HepG2 (cell line): Measurements from ENCODE around the gene SYT7.

Source experiments
- CTCF ChIP-seq: sonication (generic); formaldehyde crosslinking; IDR thresholded peaks from 2 replicates; pipeline ENCODE4 v1.5.0; 2020; ENCODE audit warnings: mild to moderate bottlenecking, missing genetic modification reagents, moderate library complexity
- GATAD2A ChIP-seq: IDR thresholded peaks from 2 replicates; pipeline ENCODE4 v1.6.1; 2016
- HIC2 ChIP-seq: sonication (generic); formaldehyde crosslinking; IDR thresholded peaks from 2 replicates; pipeline ENCODE4 v1.9.0; 2022; ENCODE audit warnings: low read depth, missing genetic modification reagents
- JUND ChIP-seq: sonication (generic); formaldehyde crosslinking; IDR thresholded peaks from 2 replicates; pipeline ENCODE4 v1.8.0; 2022; ENCODE audit warnings: mild to moderate bottlenecking, missing genetic modification reagents
- MIXL1 ChIP-seq: IDR thresholded peaks from 2 replicates; pipeline ENCODE4 v1.6.1; 2016
- NR1H2 ChIP-seq: sonication (generic); formaldehyde crosslinking; IDR thresholded peaks from 2 replicates; pipeline ENCODE4 v1.8.1; 2022; ENCODE audit warnings: low read depth, missing genetic modification reagents, borderline replicate concordance
- NR2F2 ChIP-seq: IDR thresholded peaks from 2 replicates; pipeline ENCODE4 v1.6.1; 2012; ENCODE audit warnings: low read depth, inconsistent platforms, borderline replicate concordance
- PHF8 ChIP-seq: sonication (generic); formaldehyde crosslinking; IDR thresholded peaks from 2 replicates; pipeline ENCODE4 v1.5.0; 2020; ENCODE audit warnings: missing genetic modification reagents
- RAD51 ChIP-seq: fragments of 450-650 bp; IDR thresholded peaks from 2 replicates; pipeline ENCODE4 v1.6.1; 2016; ENCODE audit warnings: borderline replicate concordance
- ZFP1 ChIP-seq: IDR thresholded peaks from 2 replicates; pipeline ENCODE4 v1.6.1; 2016
- ZNF124 ChIP-seq: sonication (generic); formaldehyde crosslinking; IDR thresholded peaks from 2 replicates; pipeline ENCODE4 v1.4.0; 2020; ENCODE audit warnings: missing genetic modification reagents
- ZNF501 ChIP-seq: sonication (generic); formaldehyde crosslinking; IDR thresholded peaks from 2 replicates; pipeline ENCODE4 v1.5.1; 2020; ENCODE audit warnings: mild to moderate bottlenecking, moderate library complexity, missing genetic modification reagents
- TF ChIP-seq, protein P1 (sequence below): sonication (generic); formaldehyde crosslinking; conservative IDR thresholded peaks from 2 replicates; pipeline ENCODE4 v1.4.0; 2020; ENCODE audit warnings: missing genetic modification reagents

DNA sequence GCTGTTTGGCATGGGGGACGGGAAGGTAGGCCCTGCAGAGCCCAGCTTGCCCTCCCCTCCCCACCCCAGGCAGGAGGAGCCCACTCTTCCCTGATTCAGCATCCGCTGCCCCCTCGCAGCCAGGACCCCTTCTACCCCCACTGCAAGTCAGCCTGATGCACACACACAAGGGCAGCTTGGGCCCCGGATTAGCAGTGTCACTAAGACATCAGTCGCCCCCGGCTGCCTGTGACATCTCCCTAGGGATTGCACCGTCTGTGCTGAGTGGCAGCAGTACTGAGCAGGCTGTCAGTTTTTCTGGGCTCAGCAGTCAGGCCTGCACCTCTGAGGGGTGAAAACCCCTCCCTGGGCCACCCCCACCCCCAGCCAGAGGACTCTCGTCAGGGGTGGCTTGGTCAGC is 30.4 kb upstream of the SYT7 start:
- no peak for TF ChIP-seq ZNF124 (CRISPR knock-in tag)
- no peak for TF ChIP-seq RAD51
- no peak for TF ChIP-seq CTCF (CRISPR knock-in tag)
- TF ChIP-seq, protein P1, sequence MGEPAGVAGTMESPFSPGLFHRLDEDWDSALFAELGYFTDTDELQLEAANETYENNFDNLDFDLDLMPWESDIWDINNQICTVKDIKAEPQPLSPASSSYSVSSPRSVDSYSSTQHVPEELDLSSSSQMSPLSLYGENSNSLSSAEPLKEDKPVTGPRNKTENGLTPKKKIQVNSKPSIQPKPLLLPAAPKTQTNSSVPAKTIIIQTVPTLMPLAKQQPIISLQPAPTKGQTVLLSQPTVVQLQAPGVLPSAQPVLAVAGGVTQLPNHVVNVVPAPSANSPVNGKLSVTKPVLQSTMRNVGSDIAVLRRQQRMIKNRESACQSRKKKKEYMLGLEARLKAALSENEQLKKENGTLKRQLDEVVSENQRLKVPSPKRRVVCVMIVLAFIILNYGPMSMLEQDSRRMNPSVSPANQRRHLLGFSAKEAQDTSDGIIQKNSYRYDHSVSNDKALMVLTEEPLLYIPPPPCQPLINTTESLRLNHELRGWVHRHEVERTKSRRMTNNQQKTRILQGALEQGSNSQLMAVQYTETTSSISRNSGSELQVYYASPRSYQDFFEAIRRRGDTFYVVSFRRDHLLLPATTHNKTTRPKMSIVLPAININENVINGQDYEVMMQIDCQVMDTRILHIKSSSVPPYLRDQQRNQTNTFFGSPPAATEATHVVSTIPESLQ (CRISPR knock-in tag) = no peak
- no peak for TF ChIP-seq MIXL1
- no peak for TF ChIP-seq ZNF501
- TF ChIP-seq GATAD2A (CRISPR knock-in tag) = no peak
- TF ChIP-seq ZFP1 (CRISPR knock-in tag) = no peak
- TF ChIP-seq HIC2 (CRISPR knock-in tag) = no peak
- no peak for TF ChIP-seq JUND (CRISPR knock-in tag)
- TF ChIP-seq PHF8 (CRISPR knock-in tag) = no peak
- TF ChIP-seq NR1H2 = no peak
- TF ChIP-seq NR2F2 = no peak
